HCT116 (cell line): ENCODE results near the gene SNX20.

Source experiments
- CEBPB ChIP-seq: IDR thresholded peaks from 2 replicates; pipeline ENCODE4 v1.6.1; 2012; ENCODE audit warnings: low read depth
- CTCF ChIP-seq, 3 experiments: fragments of 200-600 bp in 1 of 3; sonication (generic) in 1 of 3; IDR thresholded peaks in 2 of 3; conservative IDR thresholded peaks in 1 of 3; 2 replicates each; pipeline ENCODE4 v1.5.1; 2012 to 2017; ENCODE audit warnings: low read depth in 2 of 3, low read length in 2 of 3, antibody characterized with exemption in 1 of 3, borderline replicate concordance in 1 of 3, control low read depth in 1 of 3, mild to moderate bottlenecking in 1 of 3, mixed read lengths in 1 of 3, mixed run types in 1 of 3, moderate library complexity in 1 of 3; ENCODE audit not compliant: insufficient read depth in 1 of 3
- EGR1 ChIP-seq: IDR thresholded peaks from 2 replicates; pipeline ENCODE4 v1.6.1; 2012; ENCODE audit warnings: low read depth
- EZH2 ChIP-seq: fragments of 200-600 bp; sonication (generic); IDR thresholded peaks from 2 replicates; pipeline ENCODE4 v1.6.1; 2017; ENCODE audit warnings: antibody characterized with exemption, mixed run types
- FOSL1 ChIP-seq: IDR thresholded peaks from 2 replicates; pipeline ENCODE4 v1.6.1; 2012; ENCODE audit warnings: low read depth
- JUND ChIP-seq: IDR thresholded peaks from 2 replicates; pipeline ENCODE4 v1.6.1; 2012
- MAX ChIP-seq: IDR thresholded peaks from 2 replicates; pipeline ENCODE4 v1.6.1; 2012
- POLR2A ChIP-seq: IDR thresholded peaks from 2 replicates; pipeline ENCODE4 v1.7.0; 2011; ENCODE audit warnings: borderline replicate concordance; ENCODE audit not compliant: insufficient read depth, insufficient read length; ENCODE audit errors: extremely low read depth
- POLR2AphosphoS5 ChIP-seq: IDR thresholded peaks from 2 replicates; pipeline ENCODE4 v1.6.1; 2011; ENCODE audit warnings: mild to moderate bottlenecking, low read depth, low read length, moderate library complexity
- REST ChIP-seq: IDR thresholded peaks from 2 replicates; pipeline ENCODE4 v1.6.1; 2012; ENCODE audit warnings: low read depth
- SP1 ChIP-seq: IDR thresholded peaks from 2 replicates; pipeline ENCODE4 v1.6.1; 2012; ENCODE audit warnings: low read depth
- SRF ChIP-seq: IDR thresholded peaks from 2 replicates; pipeline ENCODE4 v1.6.1; 2012; ENCODE audit warnings: low read depth
- YY1 ChIP-seq: IDR thresholded peaks from 2 replicates; pipeline ENCODE4 v1.6.1; 2011; ENCODE audit warnings: low read length, low read depth, moderate library complexity, mild to moderate bottlenecking; ENCODE audit not compliant: insufficient replicate concordance; ENCODE audit errors: extremely low read depth
- ZBTB33 ChIP-seq: IDR thresholded peaks from 2 replicates; pipeline ENCODE4 v1.6.1; 2011; ENCODE audit warnings: mild to moderate bottlenecking, low read length, moderate library complexity; ENCODE audit not compliant: insufficient replicate concordance; ENCODE audit errors: extremely low read depth

DNA sequence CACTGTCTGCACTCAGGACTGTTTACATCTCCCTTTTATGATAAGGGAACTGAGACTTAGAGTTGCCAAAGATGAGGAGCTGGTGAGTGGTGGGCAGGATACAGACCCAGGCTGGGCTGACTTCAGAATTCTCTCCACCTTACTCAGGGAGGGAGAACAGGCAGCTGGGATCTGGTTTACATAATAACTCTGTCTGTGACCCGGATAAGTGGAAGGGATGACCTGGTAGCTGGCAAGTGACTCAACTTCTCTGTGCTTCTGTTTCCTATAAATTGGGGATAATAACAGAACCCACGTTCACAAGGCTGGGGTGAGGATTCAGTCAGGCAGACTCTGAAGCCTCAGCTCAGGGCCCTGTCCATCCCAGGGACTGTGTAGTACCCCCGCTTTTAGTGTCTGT is 2.6 kb downstream of the SNX20 start:
- TF ChIP-seq CTCF (IDR thresholded peaks at IDR 0.05 in 2 of 3, conservative IDR thresholded peaks at IDR 0.05 in 1 of 3; ENCODE audit: borderline replicate concordance in 1 of 3, insufficient read depth in 1 of 3, low read depth in 2 of 3, low read length in 2 of 3), result no peak
- no peak for TF ChIP-seq POLR2A
- no peak for TF ChIP-seq EZH2
- TF ChIP-seq YY1, result no peak
- no peak for TF ChIP-seq REST
- no peak for TF ChIP-seq JUND
- TF ChIP-seq POLR2AphosphoS5, result no peak
- TF ChIP-seq ZBTB33, result no peak
- no peak for TF ChIP-seq FOSL1
- TF ChIP-seq SP1, result no peak
- TF ChIP-seq SRF, result no peak
- TF ChIP-seq CEBPB, result no peak
- TF ChIP-seq MAX, result no peak
- TF ChIP-seq EGR1, result no peak
